GM12864 (cell line): Measurements from ENCODE around the gene GAS6.

Experiments used
- DNase-seq: peaks from one replicate; pipeline ENCODE4 v3.0.0-alpha.2; 2011; ENCODE audit warnings: low read depth
- H3K4me3 ChIP-seq: 2 replicates; pipeline ENCODE4 v1.5.1; 2011; ENCODE audit warnings: mild to moderate bottlenecking, low read depth, low read length, control low read depth
- TF ChIP-seq, protein P1 (sequence below): IDR thresholded peaks from 2 replicates; pipeline ENCODE4 v1.5.1; 2011; ENCODE audit warnings: low read depth, mild to moderate bottlenecking, moderate library complexity, low read length, control low read depth, inconsistent platforms; ENCODE audit errors: missing control alignments

Gene GAS6

DNA sequence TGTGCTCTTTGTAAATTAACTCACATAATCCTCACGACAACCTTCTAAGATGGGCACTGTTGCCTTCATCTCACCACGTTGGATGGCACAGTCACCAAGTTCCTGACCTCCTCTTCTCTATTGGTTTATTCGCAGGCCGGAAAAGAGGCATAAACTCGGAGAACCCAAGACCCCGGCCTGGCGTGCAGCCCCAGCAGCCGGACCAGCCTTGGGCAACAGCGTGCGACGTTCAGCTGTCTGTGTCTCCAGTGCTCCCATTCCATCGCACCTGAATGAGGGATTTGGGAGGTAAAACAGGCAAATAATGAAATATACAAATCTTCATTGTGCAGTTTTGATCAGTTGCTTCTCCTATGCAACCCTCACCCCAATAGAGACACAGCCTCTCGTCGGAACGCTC is 34.5 kb upstream of the GAS6 start:
- TF ChIP-seq, protein P1, sequence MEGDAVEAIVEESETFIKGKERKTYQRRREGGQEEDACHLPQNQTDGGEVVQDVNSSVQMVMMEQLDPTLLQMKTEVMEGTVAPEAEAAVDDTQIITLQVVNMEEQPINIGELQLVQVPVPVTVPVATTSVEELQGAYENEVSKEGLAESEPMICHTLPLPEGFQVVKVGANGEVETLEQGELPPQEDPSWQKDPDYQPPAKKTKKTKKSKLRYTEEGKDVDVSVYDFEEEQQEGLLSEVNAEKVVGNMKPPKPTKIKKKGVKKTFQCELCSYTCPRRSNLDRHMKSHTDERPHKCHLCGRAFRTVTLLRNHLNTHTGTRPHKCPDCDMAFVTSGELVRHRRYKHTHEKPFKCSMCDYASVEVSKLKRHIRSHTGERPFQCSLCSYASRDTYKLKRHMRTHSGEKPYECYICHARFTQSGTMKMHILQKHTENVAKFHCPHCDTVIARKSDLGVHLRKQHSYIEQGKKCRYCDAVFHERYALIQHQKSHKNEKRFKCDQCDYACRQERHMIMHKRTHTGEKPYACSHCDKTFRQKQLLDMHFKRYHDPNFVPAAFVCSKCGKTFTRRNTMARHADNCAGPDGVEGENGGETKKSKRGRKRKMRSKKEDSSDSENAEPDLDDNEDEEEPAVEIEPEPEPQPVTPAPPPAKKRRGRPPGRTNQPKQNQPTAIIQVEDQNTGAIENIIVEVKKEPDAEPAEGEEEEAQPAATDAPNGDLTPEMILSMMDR = no peak
- DNase-seq = no peak
- H3K4me3 ChIP-seq = no peak overlapping the region

DNA sequence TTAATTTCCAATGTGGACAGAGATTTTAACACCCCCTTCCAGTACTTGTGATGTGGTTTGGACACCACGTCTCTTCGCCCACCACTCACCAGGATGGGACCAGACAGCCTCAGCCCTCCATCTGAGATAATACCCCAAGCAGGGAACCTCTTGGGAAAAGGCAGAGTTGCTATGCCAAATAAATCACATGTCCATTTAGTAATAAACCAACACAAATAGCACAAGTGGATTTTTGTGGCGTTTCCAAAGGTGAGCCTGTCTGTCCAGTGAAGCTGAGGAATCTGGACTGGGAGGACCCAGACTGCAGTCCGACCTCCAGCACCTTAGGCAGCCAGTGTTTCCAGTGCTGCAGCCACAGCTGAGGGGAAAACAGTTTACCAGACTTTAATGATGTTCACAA is 34.1 kb upstream of the GAS6 start:
- H3K4me3 ChIP-seq = no peak overlapping the region
- no peak for DNase-seq
- TF ChIP-seq, protein P1 = no peak

DNA sequence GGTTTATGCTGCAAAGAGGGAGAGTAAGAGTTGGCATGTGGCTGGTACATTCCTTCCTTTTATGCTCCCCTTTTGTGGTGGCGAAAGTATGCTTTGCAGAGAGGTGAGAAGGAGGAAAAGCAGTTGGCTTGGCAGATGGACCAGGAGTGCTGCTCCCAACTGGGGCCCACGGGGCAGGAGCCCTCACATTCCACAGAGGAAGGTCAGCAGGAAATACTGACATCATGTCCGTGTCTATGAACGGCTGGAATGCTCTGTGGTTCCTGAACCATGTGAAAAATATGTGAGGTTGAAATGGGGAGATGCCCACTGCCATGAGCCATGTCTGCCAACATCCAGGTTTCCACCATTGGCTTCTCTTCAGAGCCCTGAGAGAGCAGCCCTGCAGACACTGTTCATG is 33.3 kb upstream of the GAS6 start:
- TF ChIP-seq, protein P1 = no peak
- DNase-seq = no peak
- H3K4me3 ChIP-seq = no peak overlapping the region

DNA sequence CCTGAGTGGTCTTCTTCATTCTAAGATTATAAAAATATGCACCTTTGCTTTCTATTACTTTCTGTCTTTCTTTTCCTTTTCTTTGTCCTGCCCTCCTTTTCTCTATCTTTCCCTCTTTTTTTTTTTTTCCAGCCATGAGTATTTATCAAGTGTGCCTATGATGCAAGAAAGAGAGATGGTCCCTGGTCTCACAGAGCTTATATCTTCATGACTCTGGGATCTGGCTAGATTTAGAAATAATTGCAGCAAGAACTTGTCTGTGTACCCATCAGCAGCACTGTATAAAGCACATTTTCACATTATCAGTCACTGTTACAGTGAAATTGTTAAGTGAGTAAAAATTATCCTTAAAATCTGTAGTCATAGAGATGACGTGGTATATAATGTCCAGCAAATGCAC is 31.6 kb upstream of the GAS6 start:
- no peak overlapping the region for H3K4me3 ChIP-seq
- no peak for DNase-seq
- TF ChIP-seq, protein P1 = no peak

DNA sequence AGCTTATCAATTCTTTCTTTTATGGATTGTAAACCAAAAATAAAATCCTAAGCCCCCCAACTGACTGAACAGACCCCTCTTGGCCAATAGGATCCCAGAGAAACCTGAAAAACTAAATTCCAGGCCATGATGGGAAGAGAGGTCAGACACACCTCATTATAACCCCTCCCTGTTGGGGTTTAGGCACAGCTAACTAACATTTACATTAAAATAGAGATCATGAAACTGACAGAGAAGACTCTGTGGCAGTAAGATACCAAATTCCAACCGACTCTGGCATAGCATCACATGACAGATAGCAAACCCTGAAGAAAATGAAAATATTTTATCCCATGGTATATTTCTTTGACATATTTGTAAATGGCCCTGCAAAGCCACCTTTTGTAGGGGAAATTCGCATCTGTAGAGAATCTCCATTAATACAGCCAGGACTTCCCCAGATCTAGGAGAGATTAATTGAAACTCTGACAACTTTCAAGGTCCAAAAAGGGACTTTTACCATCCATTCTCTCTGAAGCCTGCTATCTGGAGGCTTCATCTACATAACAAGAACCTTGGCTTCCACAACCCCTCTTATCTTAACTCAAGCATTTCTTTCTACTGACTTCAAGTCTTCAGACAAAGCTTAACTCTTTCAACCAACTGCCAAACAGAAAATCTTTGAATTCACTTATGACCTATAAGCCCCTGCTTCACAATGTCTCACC is 27.1 kb upstream of the GAS6 start:
- H3K4me3 ChIP-seq = no peak overlapping the region
- no peak for DNase-seq
- TF ChIP-seq, protein P1 = no peak

DNA sequence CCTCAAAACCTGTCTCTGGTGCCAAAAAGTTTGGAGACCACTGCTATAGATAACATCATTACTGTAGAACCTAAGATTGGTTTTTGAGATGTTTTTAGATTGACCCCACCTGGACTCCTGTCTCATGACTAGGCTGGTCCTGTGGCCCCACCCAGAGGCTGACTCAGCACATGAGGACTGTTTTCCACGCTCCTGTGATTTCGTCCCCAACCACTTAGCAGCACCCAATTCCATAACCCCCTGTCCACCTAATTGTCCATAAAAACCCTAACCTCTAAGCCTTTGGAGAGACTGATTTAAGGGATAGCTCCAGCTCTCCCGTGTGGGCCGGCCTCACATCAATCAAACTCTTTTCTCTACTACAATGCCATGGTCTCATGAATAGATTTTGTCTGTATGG is 25.6 kb upstream of the GAS6 start:
- TF ChIP-seq, protein P1 = no peak
- no peak for DNase-seq
- no peak overlapping the region for H3K4me3 ChIP-seq

DNA sequence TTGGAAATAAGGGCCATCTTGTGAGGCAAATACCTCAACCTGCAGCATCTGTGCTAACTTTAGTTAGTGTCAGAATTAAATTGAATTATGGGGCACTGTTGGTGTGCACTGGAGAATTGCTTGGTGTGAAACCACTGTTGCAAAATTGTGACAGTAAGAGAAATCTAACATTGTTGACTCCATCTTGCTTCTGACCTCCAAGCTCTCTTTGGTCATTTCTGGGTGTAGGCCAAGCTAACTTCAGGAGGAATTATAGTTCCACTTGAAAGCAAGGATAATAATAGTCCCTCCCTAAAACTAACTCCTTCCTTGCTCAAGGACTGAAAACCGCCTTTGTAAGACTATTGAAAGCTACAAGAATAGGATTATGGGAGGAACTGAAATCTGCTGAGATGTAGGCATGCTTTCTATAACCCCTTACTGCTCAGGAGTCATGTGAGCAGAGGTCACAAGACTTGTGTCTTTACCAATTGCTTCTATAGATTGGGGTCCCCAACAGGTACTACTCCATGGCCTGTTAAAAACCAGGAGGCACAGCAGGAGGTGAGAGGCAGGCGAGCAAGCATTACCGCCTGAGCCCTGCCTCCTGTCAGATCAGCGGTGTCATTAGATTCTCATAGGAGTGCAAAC is 24.9 kb upstream of the GAS6 start:
- no peak for DNase-seq
- H3K4me3 ChIP-seq = no peak overlapping the region
- TF ChIP-seq, protein P1 = no peak
